Kidney (tissue), 11 donors: ENCODE measurements around the gene SPDYE8. TPM values are rescaled to one million over a fixed set of nuclear protein-coding genes. Genes with fewer than 3 reads are reported as not detected.
A peak's percentile ranks its signal among the peaks of the same experiment; 100 is the strongest.
"Not testable (repeated sequence)": the region's sequence is repeated elsewhere in the genome, so short reads cannot be mapped to it uniquely, and the experiment has no call there.

ENCODE experiments used
- DNase-seq, 5 donors: peaks; one replicate each; pipeline ENCODE4 v3.0.0-alpha.2; 2013 to 2020
- FAIRE-seq: peaks from 2 replicates; lab custom pipeline; 2012; peaks lifted over from hg19 to GRCh38; lab: Jason Lieb, UNC
- H3K27ac ChIP-seq, 2 donors: one replicate each; pipeline ENCODE4 v1.7.0; 2013; ENCODE audit warnings: low read depth in 2 of 2, low read length in 2 of 2, inconsistent platforms in 1 of 2
- H3K27me3 ChIP-seq: one replicate; pipeline ENCODE4 v1.7.1; 2013; ENCODE audit warnings: low read length, inconsistent platforms; ENCODE audit not compliant: control insufficient read depth, insufficient read depth
- H3K36me3 ChIP-seq, 3 donors: one replicate each; pipeline versions ENCODE4 v1.7.0 to v1.7.1; 2013; ENCODE audit warnings: low read length in 3 of 3, control low read depth in 1 of 3, inconsistent platforms in 1 of 3; ENCODE audit not compliant: insufficient read depth in 3 of 3, control insufficient read depth in 2 of 3
- H3K4me1 ChIP-seq, 3 donors: one replicate each; pipeline versions ENCODE4 v1.7.0 to v1.7.1; 2013; ENCODE audit warnings: low read length in 3 of 3, inconsistent platforms in 1 of 3, low read depth in 1 of 3; ENCODE audit not compliant: control insufficient read depth in 2 of 3, insufficient read depth in 2 of 3
- H3K4me3 ChIP-seq, 3 donors: one replicate each; pipeline versions ENCODE4 v1.7.0 to v1.8.1; 2013; ENCODE audit warnings: low read length in 3 of 3, control low read depth in 1 of 3, inconsistent platforms in 1 of 3
- H3K9ac ChIP-seq, 3 donors: one replicate each; pipeline versions ENCODE4 v1.7.0 to v1.7.1; 2013; ENCODE audit warnings: low read length in 3 of 3, control low read depth in 1 of 3, inconsistent platforms in 1 of 3
- H3K9me3 ChIP-seq, 3 donors: one replicate each; pipeline versions ENCODE4 v1.7.0 to v1.7.1; 2013; ENCODE audit warnings: low read length in 3 of 3, control low read depth in 1 of 3, inconsistent platforms in 1 of 3; ENCODE audit not compliant: control insufficient read depth in 2 of 3, insufficient read depth in 1 of 3
- intact Hi-C: fragments of 100-400 bp; cut with DNase I; formaldehyde crosslinking; loops from one replicate; pipeline ENCODE4 v1.11.1; 2022
- polyA plus RNA-seq: library from polyadenylated mRNA; stranded (reverse); fragments of 350-450 nt; fragmentation: Illumina TruSeq; extraction: RNeasy Lipid Tissue Mini Kit (QIAGEN cat#74804); gene quantifications from one replicate; pipeline ENCODE4 v1.2.3, GENCODE V29; 2014; ENCODE audit warnings: low read depth, low replicate concordance; ENCODE audit not compliant: insufficient read depth
- total RNA-seq: library from RNA; stranded (reverse); fragmentation: NEBNext Ultra II Directional; extraction: Animal tissue kit (Norgen Biotek cat#: 25700); gene quantifications from one replicate; pipeline ENCODE4 v1.2.1, GENCODE V29; 2021
- donor health status: control.
- donor health status: control.
- donor health status: DM: yes; HTN: yes; CAD: no.
- donor health status: Normal renal cell carcinoma (clear cell type).

Gene SPDYE8
- total and polyA plus RNA-seq, 2 donors from 2014 or later = not detected

GRCh38 chr7:72995484-72995883 lies 34.1 kb downstream of the SPDYE8 start:
- FAIRE-seq, H3K27me3 ChIP-seq, H3K9me3 ChIP-seq, H3K9ac ChIP-seq, H3K27ac ChIP-seq, H3K36me3 ChIP-seq, intact Hi-C loops, DNase-seq, H3K4me1 ChIP-seq, H3K4me3 ChIP-seq: not testable (repeated sequence)

DNA sequence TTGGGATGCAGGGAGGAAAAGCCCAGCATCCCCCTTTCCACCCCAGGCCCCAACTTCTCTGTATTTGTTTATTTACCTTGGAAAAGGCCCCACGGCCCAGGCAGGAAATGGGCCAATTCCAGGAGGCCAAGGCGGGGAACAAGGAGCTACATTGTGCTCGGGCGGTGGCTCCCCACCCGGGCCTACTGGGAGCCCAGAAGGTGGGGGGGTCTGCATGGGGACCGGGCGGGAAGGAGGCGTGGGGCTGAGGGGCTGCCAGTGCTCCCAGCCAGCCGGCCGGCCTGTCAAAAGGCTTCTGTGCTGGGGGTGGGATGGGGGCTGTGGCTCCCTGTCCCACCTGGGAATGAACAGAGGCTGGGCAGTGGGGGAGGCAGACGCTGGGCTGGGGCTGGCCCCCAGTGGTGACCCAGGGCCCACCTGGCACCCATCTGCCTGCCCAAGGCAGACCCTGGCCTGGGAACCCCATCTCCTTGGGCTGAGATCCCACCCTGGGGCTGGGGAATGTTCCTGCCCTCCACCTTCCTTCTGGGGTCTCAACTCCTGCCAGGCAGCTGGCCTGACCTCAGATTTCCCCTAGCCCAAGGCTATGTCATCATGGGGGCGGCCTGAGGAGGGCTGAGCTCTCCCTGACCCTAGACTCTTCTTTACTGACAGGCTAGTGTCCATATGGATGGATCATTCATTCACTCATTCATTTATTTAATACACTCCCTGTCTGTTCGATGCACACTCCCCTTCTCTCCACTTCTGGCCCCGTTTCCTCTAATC lies 39.2 kb downstream of the SPDYE8 start:
- peak in 1 of 5 donors; percentile 60 for DNase-seq
- H3K9ac ChIP-seq, H3K4me1 ChIP-seq, H3K36me3 ChIP-seq, H3K4me3 ChIP-seq, intact Hi-C loops, H3K27ac ChIP-seq, H3K9me3 ChIP-seq, H3K27me3 ChIP-seq, FAIRE-seq: not testable (repeated sequence)

DNA sequence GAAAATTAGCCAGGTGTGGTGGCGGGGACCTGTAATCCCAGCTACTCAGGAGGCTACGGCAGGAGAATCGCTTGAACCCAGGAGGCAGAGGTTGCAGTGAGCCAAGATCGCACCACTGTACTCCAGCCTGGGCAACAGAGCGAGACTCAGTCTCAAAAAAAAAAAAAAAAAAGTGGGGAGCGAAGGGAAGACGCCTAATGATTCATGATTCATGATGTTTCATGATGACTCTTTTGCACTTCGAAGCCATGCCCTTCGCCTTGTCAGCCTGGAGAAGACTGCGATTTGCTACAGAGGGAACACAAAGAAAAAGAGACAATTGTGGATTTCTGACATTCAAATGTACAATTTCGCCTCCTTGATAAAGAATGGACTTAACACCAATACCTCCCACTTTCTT lies 47.5 kb downstream of the SPDYE8 start:
- H3K36me3 ChIP-seq, FAIRE-seq, H3K9ac ChIP-seq, intact Hi-C loops, H3K27me3 ChIP-seq, H3K4me1 ChIP-seq, H3K27ac ChIP-seq, DNase-seq, H3K9me3 ChIP-seq, H3K4me3 ChIP-seq: not testable (repeated sequence)

DNA sequence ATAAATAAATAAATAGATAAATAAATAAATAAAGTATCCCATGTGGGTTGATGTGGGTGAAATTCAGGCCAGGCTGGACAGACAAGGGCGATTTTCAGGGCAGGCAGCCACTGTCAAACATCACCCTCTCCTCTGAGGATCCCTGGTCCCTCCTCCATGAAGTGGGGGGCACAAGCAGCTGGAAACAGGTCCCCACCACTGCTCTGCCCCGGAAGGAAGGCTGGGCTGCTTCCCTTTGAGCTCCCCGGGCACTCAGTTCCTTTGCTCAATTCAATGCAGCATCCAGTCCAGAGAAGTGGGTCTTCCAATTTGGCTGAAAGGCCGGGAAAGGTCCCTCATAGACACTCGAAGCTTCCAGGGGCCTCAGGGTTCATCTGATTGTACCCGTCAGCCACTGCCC lies 49.2 kb downstream of the SPDYE8 start:
- H3K27ac ChIP-seq, FAIRE-seq, H3K36me3 ChIP-seq, H3K9me3 ChIP-seq, H3K27me3 ChIP-seq, H3K4me1 ChIP-seq, intact Hi-C loops, H3K9ac ChIP-seq, H3K4me3 ChIP-seq: not testable (repeated sequence)
- peak in 1 of 5 donors; percentile 26 for DNase-seq

DNA sequence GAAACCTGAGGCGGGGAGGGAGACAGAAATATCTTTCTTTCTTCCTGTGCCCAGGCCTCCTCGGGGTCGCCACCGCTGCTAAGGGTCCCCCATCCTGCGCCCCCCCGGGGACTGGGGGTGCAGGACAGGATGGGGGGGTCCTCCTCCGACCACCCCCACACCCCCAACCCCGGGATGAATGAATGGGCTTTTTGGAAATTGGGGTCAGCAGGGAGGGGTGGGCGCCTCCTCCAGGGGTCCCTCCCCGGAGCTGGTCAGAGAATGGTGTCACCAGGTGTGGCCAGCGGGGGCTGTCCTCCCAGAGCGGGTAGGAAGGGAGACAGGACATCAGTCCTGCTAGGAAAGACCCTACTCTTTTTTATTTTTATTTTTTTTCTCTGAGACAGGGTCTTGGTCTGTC lies 53.1 kb downstream of the SPDYE8 start:
- FAIRE-seq, H3K4me3 ChIP-seq: not testable (repeated sequence)

GRCh38 chr7:72975656-72976286 lies 53.8 kb downstream of the SPDYE8 start:
- H3K4me3 ChIP-seq, intact Hi-C loops, H3K4me1 ChIP-seq, FAIRE-seq, H3K9me3 ChIP-seq, H3K27ac ChIP-seq, H3K9ac ChIP-seq, H3K36me3 ChIP-seq, H3K27me3 ChIP-seq: not testable (repeated sequence)
- peak in 1 of 5 donors; percentile 74 for DNase-seq

More for the DNA sequence above, 53.1 kb downstream of the SPDYE8 start:
- H3K9ac ChIP-seq, H3K36me3 ChIP-seq, H3K27me3 ChIP-seq, intact Hi-C loops, H3K4me1 ChIP-seq, H3K27ac ChIP-seq, H3K9me3 ChIP-seq: not testable (repeated sequence)
- peak in 1 of 5 donors; percentile 52 for DNase-seq

DNA sequence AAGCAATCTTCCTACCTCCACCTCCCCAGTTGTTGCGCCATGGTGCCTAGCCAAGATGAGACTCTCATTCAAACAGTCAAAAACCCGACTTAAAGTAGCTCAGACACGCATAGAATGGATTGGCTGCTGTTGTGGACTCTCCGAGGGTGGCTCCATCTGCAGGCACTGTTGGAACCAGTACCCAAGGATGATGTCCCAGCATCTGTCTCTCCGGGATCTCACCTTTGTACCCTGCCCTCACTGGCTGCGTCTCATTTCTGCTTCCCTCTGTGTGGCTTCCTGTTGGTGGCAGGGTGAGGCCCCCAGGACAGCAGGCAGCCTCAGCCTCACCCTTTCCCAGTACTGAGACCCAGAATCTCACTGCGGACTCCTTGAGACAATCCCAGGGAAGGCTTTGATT lies 54.8 kb downstream of the SPDYE8 start:
- H3K4me3 ChIP-seq, intact Hi-C loops, H3K36me3 ChIP-seq, H3K9ac ChIP-seq, H3K4me1 ChIP-seq, H3K9me3 ChIP-seq, H3K27me3 ChIP-seq, DNase-seq, FAIRE-seq, H3K27ac ChIP-seq: not testable (repeated sequence)

- H3K36me3 ChIP-seq, H3K4me1 ChIP-seq, intact Hi-C loops, H3K27ac ChIP-seq, H3K9ac ChIP-seq, DNase-seq, FAIRE-seq, H3K9me3 ChIP-seq, H3K4me3 ChIP-seq, H3K27me3 ChIP-seq: not testable (repeated sequence)
Measured at GRCh38 chr7:72971505-72971904, 58.1 kb downstream of the SPDYE8 start.
